GM12873 (cell line): ENCODE data around the gene BABAM2.

Source experiments
- TF ChIP-seq, protein P1 (sequence below): IDR thresholded peaks from 2 replicates; pipeline ENCODE4 v1.5.1; 2012; ENCODE audit warnings: low read depth, mild to moderate bottlenecking, moderate library complexity, low read length, control low read depth; ENCODE audit not compliant: insufficient read depth; ENCODE audit errors: missing control alignments

BABAM2 gene

DNA sequence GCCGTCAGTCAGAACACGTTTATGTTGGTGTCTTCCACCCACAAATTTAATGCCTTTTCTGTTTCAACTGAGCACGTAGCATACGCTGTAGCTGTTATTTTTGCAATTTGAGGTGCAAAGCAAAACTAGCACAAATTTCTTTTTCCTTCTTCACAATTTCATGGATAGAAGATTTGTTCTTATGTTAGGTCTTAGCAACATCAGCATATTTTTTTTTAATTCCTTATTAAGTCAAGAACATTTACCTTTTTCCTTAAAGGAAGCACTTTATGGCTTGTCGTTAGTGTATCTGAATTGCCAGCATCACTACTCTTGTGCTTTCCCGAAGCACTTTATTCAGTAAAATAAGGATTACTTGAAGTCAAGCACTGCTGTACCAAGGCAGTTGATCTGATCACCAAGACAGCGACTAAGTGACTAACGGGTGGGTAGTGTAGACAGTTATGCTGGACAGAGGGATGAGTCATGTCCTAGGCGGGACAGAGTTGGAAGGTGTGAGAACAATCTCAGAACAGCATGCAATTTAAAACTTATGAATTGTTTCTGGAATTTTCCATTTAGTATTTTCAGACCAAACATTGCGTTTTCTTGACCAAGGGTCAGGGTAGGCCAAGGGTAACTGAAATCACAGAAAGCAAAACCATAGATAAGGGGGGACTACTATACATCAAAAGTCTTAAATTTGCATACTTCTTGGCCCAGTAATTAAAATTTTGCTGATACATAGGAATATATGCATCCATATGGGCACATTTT lies 13.3 kb downstream of the BABAM2 start:
- TF ChIP-seq, protein P1, sequence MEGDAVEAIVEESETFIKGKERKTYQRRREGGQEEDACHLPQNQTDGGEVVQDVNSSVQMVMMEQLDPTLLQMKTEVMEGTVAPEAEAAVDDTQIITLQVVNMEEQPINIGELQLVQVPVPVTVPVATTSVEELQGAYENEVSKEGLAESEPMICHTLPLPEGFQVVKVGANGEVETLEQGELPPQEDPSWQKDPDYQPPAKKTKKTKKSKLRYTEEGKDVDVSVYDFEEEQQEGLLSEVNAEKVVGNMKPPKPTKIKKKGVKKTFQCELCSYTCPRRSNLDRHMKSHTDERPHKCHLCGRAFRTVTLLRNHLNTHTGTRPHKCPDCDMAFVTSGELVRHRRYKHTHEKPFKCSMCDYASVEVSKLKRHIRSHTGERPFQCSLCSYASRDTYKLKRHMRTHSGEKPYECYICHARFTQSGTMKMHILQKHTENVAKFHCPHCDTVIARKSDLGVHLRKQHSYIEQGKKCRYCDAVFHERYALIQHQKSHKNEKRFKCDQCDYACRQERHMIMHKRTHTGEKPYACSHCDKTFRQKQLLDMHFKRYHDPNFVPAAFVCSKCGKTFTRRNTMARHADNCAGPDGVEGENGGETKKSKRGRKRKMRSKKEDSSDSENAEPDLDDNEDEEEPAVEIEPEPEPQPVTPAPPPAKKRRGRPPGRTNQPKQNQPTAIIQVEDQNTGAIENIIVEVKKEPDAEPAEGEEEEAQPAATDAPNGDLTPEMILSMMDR: no peak

DNA sequence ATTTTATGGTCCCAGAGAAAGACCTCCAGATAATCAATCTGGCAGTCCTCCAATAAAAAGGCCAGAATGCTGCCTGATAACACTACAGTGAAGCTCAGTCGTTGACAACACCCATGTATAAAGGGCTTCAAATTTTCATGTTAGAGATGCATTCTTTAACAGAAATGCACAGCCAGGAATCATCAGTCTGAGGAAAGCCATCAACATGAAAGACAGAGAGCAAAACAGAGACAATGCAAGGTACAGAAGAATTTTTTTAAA lies 13.8 kb downstream of the BABAM2 start:
- TF ChIP-seq, protein P1: no peak

DNA sequence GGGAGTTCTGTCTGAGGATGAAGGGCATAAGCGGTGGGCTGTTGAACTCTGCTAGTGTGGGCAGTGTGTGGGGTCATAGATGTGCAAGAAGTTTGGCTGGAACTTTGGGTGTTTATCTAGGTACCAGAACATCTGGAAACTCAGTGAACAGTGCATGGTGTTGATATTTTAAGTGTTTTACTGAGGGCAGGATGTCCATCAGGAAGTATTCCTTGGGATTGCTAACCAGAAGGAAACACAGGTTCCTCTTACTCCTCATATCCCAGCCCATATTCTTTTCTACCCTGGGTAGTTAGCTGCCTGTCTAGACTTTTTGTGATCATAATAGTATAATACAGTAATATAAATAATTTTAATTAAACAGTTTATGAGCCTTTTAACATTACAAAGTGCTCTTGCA lies 15.5 kb downstream of the BABAM2 start:
- TF ChIP-seq, protein P1: no peak

DNA sequence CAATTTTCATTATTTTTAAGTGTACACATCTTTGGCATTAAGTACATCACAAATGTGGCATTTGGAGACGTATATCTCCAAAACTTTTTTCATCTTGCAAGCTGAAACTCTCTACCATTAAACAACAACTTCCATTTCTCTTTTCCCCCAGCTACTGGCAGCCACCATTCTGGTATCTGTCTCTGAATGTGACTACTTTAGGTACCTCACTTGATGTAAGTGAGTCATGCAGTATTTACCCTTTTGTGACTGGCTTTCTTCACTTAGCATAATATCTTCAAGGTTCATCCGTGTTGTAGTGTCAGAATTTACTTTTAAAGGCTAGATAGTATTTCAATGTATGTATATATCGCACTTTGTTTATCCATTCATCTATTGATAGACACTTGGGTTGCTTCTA lies 17.0 kb downstream of the BABAM2 start:
- TF ChIP-seq, protein P1: no peak

DNA sequence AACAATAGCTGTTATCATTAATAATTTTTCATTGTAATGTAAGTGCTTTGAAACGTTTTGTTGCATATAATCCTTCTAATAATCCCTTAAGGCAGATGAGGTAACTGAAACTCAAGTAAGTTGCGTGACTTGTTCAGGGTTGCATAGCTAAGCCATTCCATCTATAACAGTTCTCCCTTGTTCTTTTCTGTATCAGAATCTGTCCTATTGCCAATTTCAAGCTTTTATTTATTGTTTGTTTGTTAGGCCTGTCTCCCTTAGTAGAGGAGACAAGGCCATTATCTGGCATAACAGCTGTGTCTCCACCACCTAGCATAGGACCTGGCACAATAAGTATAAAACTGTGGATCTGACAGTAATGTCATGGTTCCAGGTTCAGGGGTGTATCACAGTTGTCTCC lies 19.4 kb downstream of the BABAM2 start:
- TF ChIP-seq, protein P1: no peak

DNA sequence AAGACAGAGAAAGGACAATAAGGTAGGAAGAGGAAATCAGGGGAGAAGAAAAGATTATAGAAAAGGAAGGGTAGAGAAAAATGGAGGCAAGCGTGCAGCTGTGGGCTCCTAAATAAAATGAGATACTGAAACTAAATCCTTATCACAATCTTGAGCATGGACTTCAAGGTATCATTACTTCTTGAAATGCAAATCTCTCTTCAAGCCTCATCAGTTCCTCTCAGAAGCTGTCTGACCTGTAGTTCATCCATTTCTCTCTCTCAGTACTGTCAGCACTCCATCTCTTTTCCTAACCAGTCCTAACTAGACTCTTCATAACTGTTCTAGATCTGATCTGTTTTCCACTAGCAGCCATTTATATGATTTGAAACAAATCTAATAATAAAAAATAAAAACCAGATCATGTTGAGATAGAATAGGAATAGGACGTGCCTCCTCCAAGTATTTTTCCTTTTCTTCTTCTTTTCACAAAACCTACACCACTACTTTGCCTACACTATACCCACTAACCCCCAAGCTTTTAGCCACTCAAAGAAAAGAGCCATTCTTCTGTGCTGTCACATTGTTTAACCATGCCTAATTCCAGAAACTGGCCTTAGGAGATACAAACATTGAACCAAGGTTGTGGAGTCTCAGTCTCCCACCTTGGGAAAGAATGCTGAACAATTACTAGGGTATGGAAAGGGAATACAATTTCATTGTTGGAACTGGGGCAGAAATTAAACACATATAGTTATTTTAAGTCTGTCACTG lies 21.1 kb downstream of the BABAM2 start:
- TF ChIP-seq, protein P1: no peak

DNA sequence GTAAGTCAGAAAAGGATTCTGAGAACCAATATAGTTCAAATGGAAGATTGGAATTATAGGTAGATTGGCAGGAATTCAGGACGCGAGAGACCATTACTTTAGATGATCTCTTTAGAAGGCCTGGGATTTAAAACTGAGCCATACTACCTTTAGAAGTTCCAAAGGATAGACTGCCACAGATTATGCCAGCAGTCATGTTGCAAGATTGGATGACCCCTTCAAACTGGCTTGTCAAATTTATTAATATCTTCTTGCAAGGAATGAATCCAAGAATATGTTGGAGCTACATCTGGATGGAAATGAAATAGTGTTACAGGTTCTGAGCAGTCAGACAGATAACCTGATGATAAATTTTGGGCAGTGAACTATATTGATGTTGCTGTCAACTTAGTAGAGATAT lies 22.0 kb downstream of the BABAM2 start:
- TF ChIP-seq, protein P1: no peak
